WTC11 (cell line): ENCODE data around the gene PVALEF. TPM values are rescaled to one million over a fixed set of nuclear protein-coding genes. Genes with fewer than 3 reads are reported as not detected.
A peak's percentile ranks its signal among the peaks of the same experiment; 100 is the strongest.

Source experiments
- ATAC-seq: fragments of 200-7000 bp; cut with Tn5 transposase; 2 replicates; pipeline ENCODE4 v1.10.0; 2021; ENCODE audit warnings: mild to moderate bottlenecking, moderate library complexity
- CTCF ChIA-PET: fragments of 300-600 bp; sonication (Branson Sonifier 250); formaldehyde crosslinking; loops from one replicate; lab custom pipeline; 2021; ENCODE audit warnings: antibody characterized with exemption; lab: Charles Lee
- POLR2A ChIA-PET: fragments of 350-600 bp; sonication (Branson Sonifier 250); formaldehyde crosslinking; loops from one replicate; lab custom pipeline; 2021; ENCODE audit warnings: antibody characterized with exemption; lab: Charles Lee
- DNase-seq: peaks from one replicate; pipeline ENCODE4 v3.0.0; 2021; ENCODE audit warnings: low spot score
- H3K27ac Mint-ChIP-seq: 2 replicates; pipeline ENCODE4 v1.8.0; 2021; ENCODE audit warnings: mixed read lengths
- H3K27me3 Mint-ChIP-seq: 2 replicates; pipeline ENCODE4 v1.8.0; 2021; ENCODE audit warnings: low read depth, mild to moderate bottlenecking, moderate library complexity, mixed read lengths
- H3K36me3 Mint-ChIP-seq: 2 replicates; pipeline ENCODE4 v1.8.0; 2021; ENCODE audit warnings: mixed read lengths
- H3K4me1 Mint-ChIP-seq: 2 replicates; pipeline ENCODE4 v1.8.0; 2022; ENCODE audit warnings: mixed read lengths
- H3K4me3 Mint-ChIP-seq: 2 replicates; pipeline ENCODE4 v1.8.0; 2021; ENCODE audit warnings: mild to moderate bottlenecking, moderate library complexity, mixed read lengths
- H3K9me3 Mint-ChIP-seq: 2 replicates; pipeline ENCODE4 v1.8.0; 2021; ENCODE audit warnings: mixed read lengths
- AR ChIP-seq: fragments of 250-450 bp; sonication (Bioruptor Pico); IDR thresholded peaks from 2 replicates; pipeline ENCODE4 v1.9.0; 2021; ENCODE audit warnings: mild to moderate bottlenecking
- ATF1 ChIP-seq: sonication (generic); formaldehyde crosslinking; IDR thresholded peaks from 2 replicates; pipeline ENCODE4 v1.8.1; 2023; ENCODE audit warnings: mild to moderate bottlenecking, moderate library complexity, missing genetic modification reagents
- CBFB ChIP-seq: sonication (generic); formaldehyde crosslinking; IDR thresholded peaks from 2 replicates; pipeline ENCODE4 v1.8.1; 2022; ENCODE audit warnings: mild to moderate bottlenecking, low read depth, missing genetic modification reagents
- CREB1 ChIP-seq: sonication (generic); formaldehyde crosslinking; IDR thresholded peaks from 2 replicates; pipeline ENCODE4 v1.8.0; 2023; ENCODE audit warnings: mild to moderate bottlenecking, missing genetic modification reagents
- ELF4 ChIP-seq: sonication (generic); formaldehyde crosslinking; IDR thresholded peaks from 2 replicates; pipeline ENCODE4 v1.8.1; 2022; ENCODE audit warnings: low read depth, mild to moderate bottlenecking, moderate library complexity, missing genetic modification reagents
- FOXJ3 ChIP-seq: sonication (generic); formaldehyde crosslinking; IDR thresholded peaks from 2 replicates; pipeline ENCODE4 v1.9.0; 2021; ENCODE audit warnings: missing genetic modification reagents, mild to moderate bottlenecking, borderline replicate concordance
- FOXK1 ChIP-seq: sonication (generic); formaldehyde crosslinking; IDR thresholded peaks from 2 replicates; pipeline ENCODE4 v1.8.0; 2022; ENCODE audit warnings: mild to moderate bottlenecking, moderate library complexity, missing genetic modification reagents
- FOXP1 ChIP-seq: sonication (generic); formaldehyde crosslinking; IDR thresholded peaks from 2 replicates; pipeline ENCODE4 v1.8.0; 2022; ENCODE audit warnings: missing genetic modification reagents, mild to moderate bottlenecking, moderate library complexity, borderline replicate concordance
- FOXP4 ChIP-seq: sonication (generic); formaldehyde crosslinking; IDR thresholded peaks from 2 replicates; pipeline ENCODE4 v1.8.0; 2022; ENCODE audit warnings: mild to moderate bottlenecking, missing genetic modification reagents
- NFATC4 ChIP-seq: fragments of 250-450 bp; sonication (Bioruptor Pico); IDR thresholded peaks from 2 replicates; pipeline ENCODE4 v1.9.0; 2021; ENCODE audit warnings: mild to moderate bottlenecking
- NFE2L1 ChIP-seq: sonication (generic); formaldehyde crosslinking; IDR thresholded peaks from 2 replicates; pipeline ENCODE4 v1.8.1; 2023; ENCODE audit warnings: missing genetic modification reagents
- OVOL2 ChIP-seq: fragments of 250-450 bp; sonication (Bioruptor Pico); IDR thresholded peaks from 2 replicates; pipeline ENCODE4 v1.9.0; 2021; ENCODE audit warnings: mild to moderate bottlenecking, borderline replicate concordance
- PRDM15 ChIP-seq: sonication (generic); formaldehyde crosslinking; IDR thresholded peaks from 2 replicates; pipeline ENCODE4 v1.8.0; 2022; ENCODE audit warnings: missing genetic modification reagents
- PREB ChIP-seq: sonication (generic); formaldehyde crosslinking; IDR thresholded peaks from 2 replicates; pipeline ENCODE4 v1.8.1; 2022; ENCODE audit warnings: mild to moderate bottlenecking, missing genetic modification reagents, moderate library complexity, borderline replicate concordance
- SOX15 ChIP-seq: fragments of 250-450 bp; sonication (Bioruptor Pico); IDR thresholded peaks from 2 replicates; pipeline ENCODE4 v1.9.0; 2021; ENCODE audit warnings: mild to moderate bottlenecking
- SP1 ChIP-seq: sonication (generic); formaldehyde crosslinking; conservative IDR thresholded peaks from 2 replicates; pipeline ENCODE4 v1.8.1; 2022; ENCODE audit warnings: missing genetic modification reagents
- TCF7 ChIP-seq: sonication (generic); formaldehyde crosslinking; IDR thresholded peaks from 2 replicates; pipeline ENCODE4 v1.8.0; 2022; ENCODE audit warnings: mild to moderate bottlenecking, low read depth, missing genetic modification reagents, moderate library complexity
- TEAD4 ChIP-seq: sonication (generic); formaldehyde crosslinking; IDR thresholded peaks from 2 replicates; pipeline ENCODE4 v1.8.0; 2022; ENCODE audit warnings: mild to moderate bottlenecking, missing genetic modification reagents
- ZBTB21 ChIP-seq: sonication (generic); formaldehyde crosslinking; IDR thresholded peaks from 2 replicates; pipeline ENCODE4 v1.8.1; 2023; ENCODE audit warnings: mild to moderate bottlenecking, missing genetic modification reagents, borderline replicate concordance
- ZNF138 ChIP-seq: sonication (generic); formaldehyde crosslinking; conservative IDR thresholded peaks from 2 replicates; pipeline ENCODE4 v1.8.1; 2022; ENCODE audit warnings: mild to moderate bottlenecking, moderate library complexity, missing genetic modification reagents
- ZNF317 ChIP-seq: sonication (generic); formaldehyde crosslinking; IDR thresholded peaks from 2 replicates; pipeline ENCODE4 v1.8.1; 2023; ENCODE audit warnings: low read depth, mild to moderate bottlenecking, moderate library complexity, missing genetic modification reagents, borderline replicate concordance
- ZNF671 ChIP-seq: fragments of 250-450 bp; sonication (Bioruptor Pico); IDR thresholded peaks from 2 replicates; pipeline ENCODE4 v1.8.0; 2021; ENCODE audit warnings: mild to moderate bottlenecking
- total RNA-seq: library from RNA; stranded (reverse); gene quantifications from 3 replicates; pipeline ENCODE4 v1.2.3, GENCODE V29; 2021
- TF ChIP-seq, protein P1 (sequence below): fragments of 200-600 bp; IDR thresholded peaks from 2 replicates; pipeline ENCODE4 v1.8.0; 2022; ENCODE audit warnings: antibody characterized with exemption

PVALEF gene
- total RNA-seq, 1 experiment from 2014 or later = not detected

GRCh38 chr17:81138500-81138899, 26.8 kb upstream of the PVALEF start (continued):
- no peak for TF ChIP-seq PRDM15 (CRISPR knock-in tag)
- no peak for TF ChIP-seq NFE2L1
- TF ChIP-seq TCF7 = no peak
- TF ChIP-seq FOXP4 (CRISPR knock-in tag) = no peak
- TF ChIP-seq FOXJ3 (CRISPR knock-in tag) = no peak
- TF ChIP-seq FOXK1 (CRISPR knock-in tag) = no peak
- no peak for TF ChIP-seq FOXP1 (CRISPR knock-in tag)
- TF ChIP-seq, protein P1, sequence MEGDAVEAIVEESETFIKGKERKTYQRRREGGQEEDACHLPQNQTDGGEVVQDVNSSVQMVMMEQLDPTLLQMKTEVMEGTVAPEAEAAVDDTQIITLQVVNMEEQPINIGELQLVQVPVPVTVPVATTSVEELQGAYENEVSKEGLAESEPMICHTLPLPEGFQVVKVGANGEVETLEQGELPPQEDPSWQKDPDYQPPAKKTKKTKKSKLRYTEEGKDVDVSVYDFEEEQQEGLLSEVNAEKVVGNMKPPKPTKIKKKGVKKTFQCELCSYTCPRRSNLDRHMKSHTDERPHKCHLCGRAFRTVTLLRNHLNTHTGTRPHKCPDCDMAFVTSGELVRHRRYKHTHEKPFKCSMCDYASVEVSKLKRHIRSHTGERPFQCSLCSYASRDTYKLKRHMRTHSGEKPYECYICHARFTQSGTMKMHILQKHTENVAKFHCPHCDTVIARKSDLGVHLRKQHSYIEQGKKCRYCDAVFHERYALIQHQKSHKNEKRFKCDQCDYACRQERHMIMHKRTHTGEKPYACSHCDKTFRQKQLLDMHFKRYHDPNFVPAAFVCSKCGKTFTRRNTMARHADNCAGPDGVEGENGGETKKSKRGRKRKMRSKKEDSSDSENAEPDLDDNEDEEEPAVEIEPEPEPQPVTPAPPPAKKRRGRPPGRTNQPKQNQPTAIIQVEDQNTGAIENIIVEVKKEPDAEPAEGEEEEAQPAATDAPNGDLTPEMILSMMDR = no peak
- TF ChIP-seq SOX15 = no peak
- no peak for TF ChIP-seq SP1
- no peak for TF ChIP-seq ELF4 (CRISPR knock-in tag)
- no peak for TF ChIP-seq AR (CRISPR knock-in tag)
- TF ChIP-seq CBFB (CRISPR knock-in tag) = no peak

GRCh38 chr17:81139428-81139827, 25.9 kb upstream of the PVALEF start:
- Mint-ChIP-seq H3K4me1 (no peaks in the 10 kb centered on the region), H3K36me3 (peaks cover 14% of the 10 kb centered on the region; the same call in 1 of the 2 replicates), H3K27ac (peak overlapping the region; percentile 45; the same call in 1 of the 2 replicates), H3K27me3 (no peaks in the 10 kb centered on the region), H3K9me3 (peaks cover 19% of the 10 kb centered on the region), H3K4me3 (no peak overlapping the region)
- DNase-seq (no peak), ATAC-seq (no peak)
- ChIA-PET POLR2A (interaction anchor here (0.6 kb wide), 1 partner anchor 415 kb away, joined by 3 read pairs; no protein-coding TSS in a partner anchor), CTCF (interaction anchor here (1.4 to 2.0 kb wide), 4 partner anchors 8 to 38 kb away, joined by 4 to 5 read pairs (median 5); no protein-coding TSS in a partner anchor)
- TF ChIP-seq CREB1 (CRISPR knock-in tag) = no peak
- no peak for TF ChIP-seq ZNF317 (CRISPR knock-in tag)
- TF ChIP-seq ZBTB21 (CRISPR knock-in tag) = no peak
- TF ChIP-seq FOXP4 (CRISPR knock-in tag) = no peak
- no peak for TF ChIP-seq ZNF671 (CRISPR knock-in tag)
- TF ChIP-seq TEAD4 (CRISPR knock-in tag) = no peak
- no peak for TF ChIP-seq ATF1 (CRISPR knock-in tag)
- no peak for TF ChIP-seq PREB (CRISPR knock-in tag)
- TF ChIP-seq NFE2L1 = no peak
- no peak for TF ChIP-seq ZNF138 (CRISPR knock-in tag)
- no peak for TF ChIP-seq OVOL2 (CRISPR knock-in tag)
- no peak for TF ChIP-seq NFATC4 (CRISPR knock-in tag)
- no peak for TF ChIP-seq SP1
